AG08395 (cell line): Measurements from ENCODE around the gene TMEM144.

Experiments
- DNase-seq: peaks from one replicate; pipeline ENCODE4 v3.0.0; 2012; ENCODE audit warnings: mixed read lengths, low spot score

Gene TMEM144

GRCh38 chr4:158300012-158300411 is 89.7 kb downstream of the TMEM144 start:
- DNase-seq: no peak

GRCh38 chr4:158302076-158302866 is 92.0 kb downstream of the TMEM144 start:
- DNase-seq: peak; percentile 75

- DNase-seq: no peak
Observed at GRCh38 chr4:158304694-158305093, 94.4 kb downstream of the TMEM144 start.
